DND-41 (cell line): ENCODE measurements around the gene KSR2.

Experiments used
- EZH2 ChIP-seq: IDR thresholded peaks from 3 replicates; pipeline ENCODE4 v1.6.1; 2012; ENCODE audit warnings: borderline replicate concordance, low read depth, mild to moderate bottlenecking, moderate library complexity, low read length, inconsistent platforms; ENCODE audit not compliant: severe bottlenecking
- TF ChIP-seq, protein P1 (sequence below): IDR thresholded peaks from 2 replicates; pipeline ENCODE4 v1.5.1; 2012; ENCODE audit warnings: borderline replicate concordance, low read length, moderate library complexity, mild to moderate bottlenecking; ENCODE audit not compliant: poor library complexity, severe bottlenecking; ENCODE audit errors: extremely low read depth

DNA sequence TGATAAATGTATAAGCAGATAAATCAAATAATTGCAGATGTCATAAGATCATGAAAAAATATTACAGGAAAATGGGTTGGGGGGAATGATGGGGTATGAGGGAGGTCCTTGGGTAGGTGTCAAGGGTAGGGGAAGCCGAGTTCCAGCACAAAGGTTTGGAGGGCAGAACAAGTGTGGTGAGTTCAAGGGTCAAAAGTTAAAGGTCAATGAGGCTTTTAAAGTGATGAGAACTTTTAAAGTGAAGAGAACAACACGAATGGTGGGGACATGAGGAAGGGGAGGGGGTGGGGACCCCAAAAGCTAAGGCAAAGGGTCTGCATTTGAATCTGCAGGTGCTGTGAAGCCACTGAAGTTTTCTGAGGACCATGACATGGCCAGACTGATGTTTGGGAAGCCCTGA, 406.8 kb downstream of the KSR2 start:
- TF ChIP-seq, protein P1, sequence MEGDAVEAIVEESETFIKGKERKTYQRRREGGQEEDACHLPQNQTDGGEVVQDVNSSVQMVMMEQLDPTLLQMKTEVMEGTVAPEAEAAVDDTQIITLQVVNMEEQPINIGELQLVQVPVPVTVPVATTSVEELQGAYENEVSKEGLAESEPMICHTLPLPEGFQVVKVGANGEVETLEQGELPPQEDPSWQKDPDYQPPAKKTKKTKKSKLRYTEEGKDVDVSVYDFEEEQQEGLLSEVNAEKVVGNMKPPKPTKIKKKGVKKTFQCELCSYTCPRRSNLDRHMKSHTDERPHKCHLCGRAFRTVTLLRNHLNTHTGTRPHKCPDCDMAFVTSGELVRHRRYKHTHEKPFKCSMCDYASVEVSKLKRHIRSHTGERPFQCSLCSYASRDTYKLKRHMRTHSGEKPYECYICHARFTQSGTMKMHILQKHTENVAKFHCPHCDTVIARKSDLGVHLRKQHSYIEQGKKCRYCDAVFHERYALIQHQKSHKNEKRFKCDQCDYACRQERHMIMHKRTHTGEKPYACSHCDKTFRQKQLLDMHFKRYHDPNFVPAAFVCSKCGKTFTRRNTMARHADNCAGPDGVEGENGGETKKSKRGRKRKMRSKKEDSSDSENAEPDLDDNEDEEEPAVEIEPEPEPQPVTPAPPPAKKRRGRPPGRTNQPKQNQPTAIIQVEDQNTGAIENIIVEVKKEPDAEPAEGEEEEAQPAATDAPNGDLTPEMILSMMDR: no peak
- TF ChIP-seq EZH2: no peak
